DND-41 (cell line): ENCODE data around the gene PLXNA3.

ENCODE experiments used
- EZH2 ChIP-seq: IDR thresholded peaks from 3 replicates; pipeline ENCODE4 v1.6.1; 2012; ENCODE audit warnings: borderline replicate concordance, low read depth, mild to moderate bottlenecking, moderate library complexity, low read length, inconsistent platforms; ENCODE audit not compliant: severe bottlenecking
- TF ChIP-seq, protein P1 (sequence below): IDR thresholded peaks from 2 replicates; pipeline ENCODE4 v1.5.1; 2012; ENCODE audit warnings: borderline replicate concordance, low read length, moderate library complexity, mild to moderate bottlenecking; ENCODE audit not compliant: poor library complexity, severe bottlenecking; ENCODE audit errors: extremely low read depth

DNA sequence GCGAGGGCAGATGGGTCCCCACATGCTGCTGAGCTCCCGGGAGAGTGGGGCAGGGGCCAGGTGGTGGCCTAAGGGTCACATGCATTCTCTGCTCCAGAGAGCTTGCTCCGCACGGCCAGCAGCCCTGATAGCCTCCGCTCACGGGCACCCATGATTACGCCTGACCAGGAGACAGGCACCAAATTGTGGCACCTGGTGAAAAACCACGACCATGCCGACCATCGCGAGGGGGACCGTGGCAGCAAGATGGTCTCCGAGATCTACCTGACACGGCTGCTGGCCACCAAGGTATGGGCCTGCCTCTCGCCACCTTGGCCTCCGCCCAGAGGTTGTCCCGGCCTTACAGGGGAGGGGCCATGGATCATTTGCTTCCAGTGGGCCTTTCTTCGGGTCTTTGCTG is 11.8 kb downstream of the PLXNA3 start:
- TF ChIP-seq, protein P1, sequence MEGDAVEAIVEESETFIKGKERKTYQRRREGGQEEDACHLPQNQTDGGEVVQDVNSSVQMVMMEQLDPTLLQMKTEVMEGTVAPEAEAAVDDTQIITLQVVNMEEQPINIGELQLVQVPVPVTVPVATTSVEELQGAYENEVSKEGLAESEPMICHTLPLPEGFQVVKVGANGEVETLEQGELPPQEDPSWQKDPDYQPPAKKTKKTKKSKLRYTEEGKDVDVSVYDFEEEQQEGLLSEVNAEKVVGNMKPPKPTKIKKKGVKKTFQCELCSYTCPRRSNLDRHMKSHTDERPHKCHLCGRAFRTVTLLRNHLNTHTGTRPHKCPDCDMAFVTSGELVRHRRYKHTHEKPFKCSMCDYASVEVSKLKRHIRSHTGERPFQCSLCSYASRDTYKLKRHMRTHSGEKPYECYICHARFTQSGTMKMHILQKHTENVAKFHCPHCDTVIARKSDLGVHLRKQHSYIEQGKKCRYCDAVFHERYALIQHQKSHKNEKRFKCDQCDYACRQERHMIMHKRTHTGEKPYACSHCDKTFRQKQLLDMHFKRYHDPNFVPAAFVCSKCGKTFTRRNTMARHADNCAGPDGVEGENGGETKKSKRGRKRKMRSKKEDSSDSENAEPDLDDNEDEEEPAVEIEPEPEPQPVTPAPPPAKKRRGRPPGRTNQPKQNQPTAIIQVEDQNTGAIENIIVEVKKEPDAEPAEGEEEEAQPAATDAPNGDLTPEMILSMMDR: no peak
- TF ChIP-seq EZH2: no peak
